Skeletal muscle satellite cell (primary cell): ENCODE measurements around the gene SULT1A4. TPM values are rescaled to one million over a fixed set of nuclear protein-coding genes. Genes with fewer than 3 reads are reported as not detected.
"Not testable (repeated sequence)": the region's sequence is repeated elsewhere in the genome, so short reads cannot be mapped to it uniquely, and the experiment has no call there.

Source experiments
- H3K27me3 ChIP-seq: 2 replicates; pipeline ENCODE4 v1.7.0; 2013; ENCODE audit warnings: low read length; ENCODE audit not compliant: control insufficient read depth, insufficient read depth
- H3K36me3 ChIP-seq: 2 replicates; pipeline ENCODE4 v1.7.0; 2013; ENCODE audit warnings: mild to moderate bottlenecking, control low read depth, low read length; ENCODE audit not compliant: insufficient read depth
- H3K4me1 ChIP-seq: 2 replicates; pipeline ENCODE4 v1.7.0; 2013; ENCODE audit warnings: low read length; ENCODE audit not compliant: control insufficient read depth, insufficient read depth
- H3K4me2 ChIP-seq: 2 replicates; pipeline ENCODE4 v1.7.0; 2013; ENCODE audit warnings: mild to moderate bottlenecking, low read length
- H3K4me3 ChIP-seq: 2 replicates; pipeline ENCODE4 v1.7.0; 2013; ENCODE audit warnings: low read length
- H3K9ac ChIP-seq: 2 replicates; pipeline ENCODE4 v1.7.0; 2013; ENCODE audit warnings: mild to moderate bottlenecking, low read depth, low read length, moderate library complexity
- H3K9me3 ChIP-seq: replicated peaks from 2 replicates; pipeline ENCODE4 v1.7.0; 2013; ENCODE audit warnings: mild to moderate bottlenecking, control low read depth, low read length
- total RNA-seq: library from RNA; depleted of rRNA; stranded (reverse); fragments of >200 nt; gene quantifications from 2 replicates; pipeline ENCODE4 v1.2.3, GENCODE V29; 2012; rRNA removed

The SULT1A4 gene
- 0.25 and 2.2 TPM in 2 replicates for total RNA-seq

- not testable (repeated sequence) for H3K9me3 ChIP-seq, H3K9ac ChIP-seq, H3K4me1 ChIP-seq, H3K4me2 ChIP-seq, H3K27me3 ChIP-seq, H3K4me3 ChIP-seq, H3K36me3 ChIP-seq
Observed at GRCh38 chr16:29459706-29460646, at the start of gene SULT1A4. TSS of gene SULT1A4 (plus strand) at chr16:29459913. CDS start at chr16:29461386, 1,473 bp downstream.

- not testable (repeated sequence) for H3K36me3 ChIP-seq, H3K9me3 ChIP-seq, H3K4me3 ChIP-seq
Observed at GRCh38 chr16:29423587-29423986, 36.1 kb upstream of the SULT1A4 start.

DNA sequence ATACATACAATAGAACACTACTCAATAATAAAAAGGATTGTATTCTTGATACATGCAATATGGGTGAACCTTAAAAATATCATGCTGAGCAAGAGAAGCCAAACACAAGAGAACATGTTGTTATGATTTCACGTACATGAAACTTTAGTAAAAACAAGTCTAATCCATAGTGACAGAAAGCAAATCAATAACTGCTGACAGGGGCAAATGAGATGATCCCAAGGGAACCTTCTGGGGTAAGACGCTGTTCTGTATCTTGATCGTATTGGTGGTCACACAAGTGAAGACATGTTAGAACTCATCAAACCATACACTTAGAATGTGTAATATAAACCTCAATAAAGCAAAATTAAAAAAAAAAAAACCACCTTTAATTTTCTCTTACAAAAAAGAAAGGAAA lies 34.3 kb upstream of the SULT1A4 start:
- not testable (repeated sequence) for H3K4me3 ChIP-seq, H3K9ac ChIP-seq

More at GRCh38 chr16:29423587-29423986, 36.1 kb upstream of the SULT1A4 start:
- H3K4me2 ChIP-seq, H3K4me1 ChIP-seq, H3K27me3 ChIP-seq, H3K9ac ChIP-seq: not testable (repeated sequence)

DNA sequence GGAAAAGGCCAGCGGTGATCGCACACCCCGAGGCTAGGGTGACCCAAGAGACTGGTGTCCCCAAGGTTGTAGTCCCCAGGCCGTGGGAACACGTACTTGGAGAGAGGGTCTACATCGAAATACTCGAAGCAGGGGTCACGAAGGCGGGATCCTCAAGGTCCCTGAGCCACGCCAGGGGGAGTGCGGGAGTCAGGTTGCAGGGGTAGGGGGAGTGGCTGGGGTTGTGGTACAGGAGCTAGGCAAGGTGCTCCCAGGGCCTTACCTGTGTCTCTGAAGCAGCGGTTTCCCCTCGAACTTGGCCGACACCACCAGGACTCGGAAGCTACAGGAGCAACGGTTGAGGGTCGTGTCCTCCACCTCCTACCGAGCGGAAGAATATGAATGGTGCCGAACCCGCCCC lies 6.0 kb upstream of the SULT1A4 start:
- H3K4me2 ChIP-seq, H3K4me3 ChIP-seq, H3K9me3 ChIP-seq, H3K27me3 ChIP-seq, H3K36me3 ChIP-seq, H3K9ac ChIP-seq, H3K4me1 ChIP-seq: not testable (repeated sequence)

More for the DNA sequence above, 34.3 kb upstream of the SULT1A4 start:
- not testable (repeated sequence) for H3K4me2 ChIP-seq, H3K9me3 ChIP-seq, H3K36me3 ChIP-seq, H3K4me1 ChIP-seq, H3K27me3 ChIP-seq

- H3K4me2 ChIP-seq, H3K4me3 ChIP-seq, H3K9ac ChIP-seq, H3K4me1 ChIP-seq, H3K9me3 ChIP-seq, H3K27me3 ChIP-seq, H3K36me3 ChIP-seq: not testable (repeated sequence)
Observed at GRCh38 chr16:29454269-29454668, 5.4 kb upstream of the SULT1A4 start, which contains the start of the genes BOLA2 and SLX1B. TSS of gene BOLA2 (minus strand) at chr16:29454351. CDS start at chr16:29454253, 98 bp downstream. TSS of gene SLX1B (plus strand) at chr16:29454533.

DNA sequence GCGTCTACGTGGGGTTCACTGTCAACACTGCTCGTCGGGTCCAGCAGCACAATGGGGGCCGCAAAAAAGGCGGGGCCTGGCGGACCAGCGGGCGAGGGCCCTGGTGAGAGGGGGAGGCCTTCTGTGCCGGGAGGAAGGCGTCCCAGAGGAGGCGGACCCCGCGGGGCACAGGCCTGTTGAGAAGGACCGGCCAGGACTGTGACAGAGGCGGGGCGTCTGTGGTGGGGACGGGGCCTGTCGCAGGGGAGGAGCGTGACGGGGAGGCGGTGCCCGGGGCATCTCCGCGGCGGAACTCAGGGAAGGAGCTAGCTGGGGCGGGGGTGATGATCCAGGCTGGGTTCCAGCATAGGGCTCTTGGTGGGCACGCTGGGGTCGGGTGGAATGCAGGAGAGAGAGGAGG lies 4.9 kb upstream of the SULT1A4 start:
- not testable (repeated sequence) for H3K4me3 ChIP-seq, H3K36me3 ChIP-seq, H3K4me2 ChIP-seq, H3K4me1 ChIP-seq, H3K9me3 ChIP-seq, H3K27me3 ChIP-seq, H3K9ac ChIP-seq

GRCh38 chr16:29457660-29458059 lies 2.1 kb upstream of the SULT1A4 start:
- not testable (repeated sequence) for H3K9me3 ChIP-seq, H3K4me1 ChIP-seq, H3K4me2 ChIP-seq, H3K4me3 ChIP-seq, H3K27me3 ChIP-seq, H3K36me3 ChIP-seq, H3K9ac ChIP-seq

DNA sequence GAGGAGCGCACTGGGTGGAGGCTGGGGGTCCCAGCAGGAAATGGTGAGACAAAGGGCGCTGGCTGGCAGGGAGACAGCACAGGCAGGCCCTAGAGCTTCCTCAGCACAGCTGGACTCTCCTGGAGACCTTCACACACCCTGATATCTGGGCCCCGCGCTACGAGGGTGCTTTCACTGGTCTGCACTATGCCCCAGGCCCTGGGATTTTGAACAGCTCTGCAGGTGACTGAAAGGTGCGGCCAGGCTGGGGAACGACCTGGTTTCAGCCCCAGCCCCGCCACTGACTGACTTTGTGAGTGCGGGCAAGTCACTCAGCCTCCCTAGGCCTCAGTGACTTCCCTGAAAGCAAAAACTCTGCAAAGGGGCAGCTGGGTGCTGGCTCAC lies 926 bp downstream of the SULT1A4 start:
- not testable (repeated sequence) for H3K4me2 ChIP-seq, H3K36me3 ChIP-seq, H3K4me1 ChIP-seq, H3K27me3 ChIP-seq, H3K4me3 ChIP-seq, H3K9ac ChIP-seq, H3K9me3 ChIP-seq

DNA sequence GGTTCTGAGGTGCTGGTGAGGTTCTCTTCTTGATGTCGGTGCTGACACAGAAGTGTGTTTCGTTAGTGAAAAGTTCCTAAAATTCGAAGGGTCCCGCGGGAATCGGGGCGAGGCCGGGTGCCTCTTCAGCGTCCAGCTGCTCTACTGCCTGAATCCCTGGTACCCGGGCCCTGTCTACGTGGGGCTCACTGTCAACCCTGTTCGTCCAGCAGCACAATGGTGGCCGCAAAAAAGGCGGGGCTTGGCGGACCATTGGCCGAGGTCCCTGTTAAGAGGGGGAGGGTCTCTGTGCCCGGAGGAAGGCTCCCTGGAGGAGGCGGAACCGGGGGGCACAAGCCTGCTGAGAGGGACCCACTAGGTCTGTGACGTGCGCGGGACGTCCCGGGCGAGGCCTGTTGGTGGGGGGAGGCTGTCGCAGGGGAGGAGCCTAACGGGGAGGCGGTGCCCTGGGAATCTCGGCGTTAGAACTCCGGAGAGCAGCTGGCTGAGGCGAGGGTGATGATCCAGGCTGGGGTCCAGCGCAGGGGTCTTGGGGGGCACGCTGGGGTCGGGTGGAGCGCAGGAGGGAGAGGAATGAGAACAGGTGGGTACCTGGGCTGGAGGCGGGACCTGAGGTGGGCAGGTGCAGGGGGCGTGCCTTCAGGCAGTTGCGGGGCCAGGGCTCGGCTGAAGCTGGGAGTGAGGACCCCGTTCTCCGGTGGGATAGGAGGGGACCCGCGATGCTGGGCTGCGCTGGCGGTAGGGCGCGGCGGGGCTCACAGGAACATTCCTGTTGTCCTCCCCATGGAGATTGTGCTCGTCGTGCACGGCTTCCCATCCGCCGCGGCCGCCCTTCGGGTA lies 6.5 kb downstream of the SULT1A4 start:
- not testable (repeated sequence) for H3K9ac ChIP-seq, H3K27me3 ChIP-seq, H3K36me3 ChIP-seq, H3K9me3 ChIP-seq, H3K4me2 ChIP-seq, H3K4me1 ChIP-seq, H3K4me3 ChIP-seq

GRCh38 chr16:29466904-29467303 lies 7.2 kb downstream of the SULT1A4 start:
- H3K9ac ChIP-seq, H3K4me3 ChIP-seq, H3K36me3 ChIP-seq: not testable (repeated sequence)

GRCh38 chr16:29467654-29468366 lies 8.1 kb downstream of the SULT1A4 start:
- H3K27me3 ChIP-seq, H3K9ac ChIP-seq, H3K4me1 ChIP-seq, H3K4me2 ChIP-seq, H3K36me3 ChIP-seq, H3K4me3 ChIP-seq, H3K9me3 ChIP-seq: not testable (repeated sequence)

More at GRCh38 chr16:29466904-29467303, 7.2 kb downstream of the SULT1A4 start:
- H3K4me2 ChIP-seq, H3K9me3 ChIP-seq, H3K4me1 ChIP-seq, H3K27me3 ChIP-seq: not testable (repeated sequence)
